Measurements from ENCODE around the gene DNAJC11.
"Not testable (repeated sequence)": the region's sequence is repeated elsewhere in the genome, so short reads cannot be mapped to it uniquely, and the experiment has no call there.

The DNAJC11 gene

GRCh38 chr1:6667139-6667538, 34.5 kb downstream of the DNAJC11 start:
- TF ChIP-seq ZFP30 (CRISPR knock-in tag; IDR thresholded peaks at IDR 0.05): no peak
- TF ChIP-seq TOX (CRISPR knock-in tag; IDR thresholded peaks at IDR 0.05; ENCODE audit: borderline replicate concordance): no peak
- TF ChIP-seq ZNF70 (CRISPR knock-in tag; IDR thresholded peaks at IDR 0.05): no peak
- TF ChIP-seq ZFP3 (CRISPR knock-in tag; IDR thresholded peaks at IDR 0.05): no peak
- no peak for TF ChIP-seq ZC3H10 (CRISPR knock-in tag; IDR thresholded peaks at IDR 0.05)
- TF ChIP-seq ZNF565 (CRISPR knock-in tag; conservative IDR thresholded peaks at IDR 0.05; ENCODE audit: low read depth): no peak
- TF ChIP-seq CSRNP3 (CRISPR knock-in tag; IDR thresholded peaks at IDR 0.05): no peak
- no peak for TF ChIP-seq OSR1 (CRISPR knock-in tag; IDR thresholded peaks at IDR 0.05)
- no peak for TF ChIP-seq BACH2 (CRISPR knock-in tag; IDR thresholded peaks at IDR 0.05; ENCODE audit: borderline replicate concordance)
- no peak for TF ChIP-seq POU6F1 (CRISPR knock-in tag; IDR thresholded peaks at IDR 0.05; ENCODE audit: borderline replicate concordance, low read depth)
- TF ChIP-seq RARB (CRISPR knock-in tag; IDR thresholded peaks at IDR 0.05): no peak
- no peak for TF ChIP-seq ARNTL (CRISPR knock-in tag; IDR thresholded peaks at IDR 0.05; ENCODE audit: borderline replicate concordance, low read depth)
- no peak for TF ChIP-seq TSHZ2 (CRISPR knock-in tag; IDR thresholded peaks at IDR 0.05)
- no peak for TF ChIP-seq PPARA (CRISPR knock-in tag; IDR thresholded peaks at IDR 0.05; ENCODE audit: borderline replicate concordance)
- no peak for TF ChIP-seq PATZ1 (CRISPR knock-in tag; IDR thresholded peaks at IDR 0.05; ENCODE audit: borderline replicate concordance)
- TF ChIP-seq TCF4 (CRISPR knock-in tag; IDR thresholded peaks at IDR 0.05; ENCODE audit: borderline replicate concordance): no peak
- TF ChIP-seq ZNF8 (CRISPR knock-in tag; IDR thresholded peaks at IDR 0.05): no peak
- ATAC-seq: no peak

GRCh38 chr1:6666696-6667095, 34.9 kb downstream of the DNAJC11 start:
- ATAC-seq: no peak
- no peak for TF ChIP-seq ZFP3 (CRISPR knock-in tag; IDR thresholded peaks at IDR 0.05)
- TF ChIP-seq TOX (CRISPR knock-in tag; IDR thresholded peaks at IDR 0.05; ENCODE audit: borderline replicate concordance): no peak
- no peak for TF ChIP-seq SNAI2 (CRISPR knock-in tag; IDR thresholded peaks at IDR 0.05)
- no peak for TF ChIP-seq CSDC2 (CRISPR knock-in tag; IDR thresholded peaks at IDR 0.05)
- no peak for TF ChIP-seq TSHZ2 (CRISPR knock-in tag; IDR thresholded peaks at IDR 0.05)
- TF ChIP-seq OSR1 (CRISPR knock-in tag; IDR thresholded peaks at IDR 0.05): no peak
- no peak for TF ChIP-seq PPARA (CRISPR knock-in tag; IDR thresholded peaks at IDR 0.05; ENCODE audit: borderline replicate concordance)
- no peak for TF ChIP-seq ZFP30 (CRISPR knock-in tag; IDR thresholded peaks at IDR 0.05)
- TF ChIP-seq ZC3H10 (CRISPR knock-in tag; IDR thresholded peaks at IDR 0.05): no peak

- ATAC-seq: not testable (repeated sequence)
Measured at GRCh38 chr1:6662468-6662867, 39.1 kb downstream of the DNAJC11 start.
